IMR-90 (cell line): ENCODE results near the gene SMIM24. TPM values are rescaled to one million over a fixed set of nuclear protein-coding genes. Genes with fewer than 3 reads are reported as not detected.

ENCODE experiments used
- ATAC-seq: fragments of 200-7000 bp; cut with Tn5 transposase; 2 replicates; pipeline ENCODE4 v1.9.1; 2020; ENCODE audit warnings: low read depth, mild to moderate bottlenecking, moderate library complexity
- BruUV-seq: library from RNA; stranded (reverse); fragments of 400-500 nt; replicated peaks from 2 replicates; lab custom pipeline; 2021; lab: Mats Ljungman, UMichigan
- CTCF ChIA-PET: fragments of 300-600 bp; formaldehyde crosslinking; extraction: SDS; loops from one replicate; lab custom pipeline; 2021; ENCODE audit warnings: antibody characterized with exemption; lab: Yijun Ruan, JAX
- POLR2A ChIA-PET: fragments of 300-600 bp; sonication (Branson Sonifier 250); formaldehyde crosslinking; loops from one replicate; lab custom pipeline; 2022; ENCODE audit warnings: antibody characterized with exemption; ENCODE audit not compliant: unreplicated experiment; lab: Charles Lee
- DNase-seq: peaks from one replicate; pipeline ENCODE4 v3.0.0; 2013
- H2AFZ ChIP-seq: replicated peaks from 2 replicates; pipeline ENCODE3; 2013; ENCODE audit warnings: low read length, mild to moderate bottlenecking; ENCODE audit not compliant: poor library complexity
- H2AK5ac ChIP-seq: 2 replicates; pipeline ENCODE4 v1.6.1; 2013; ENCODE audit warnings: low read depth, low read length, inconsistent platforms
- H2AK9ac ChIP-seq: replicated peaks from 2 replicates; pipeline ENCODE3; 2013; ENCODE audit warnings: mild to moderate bottlenecking, low read depth, low read length, moderate library complexity; ENCODE audit not compliant: poor library complexity
- H2BK120ac ChIP-seq: 2 replicates; pipeline ENCODE4 v1.6.1; 2013; ENCODE audit warnings: low read depth, low read length, inconsistent platforms
- H2BK15ac ChIP-seq: 3 replicates; pipeline ENCODE4 v1.6.1; 2013; ENCODE audit warnings: low read depth, low read length, inconsistent platforms
- H2BK20ac ChIP-seq: 2 replicates; pipeline ENCODE4 v1.6.1; 2013; ENCODE audit warnings: low read depth, mild to moderate bottlenecking, inconsistent platforms, low read length, moderate library complexity
- H2BK5ac ChIP-seq: 2 replicates; pipeline ENCODE4 v1.6.1; 2013; ENCODE audit warnings: mild to moderate bottlenecking, low read depth, low read length, inconsistent platforms; ENCODE audit not compliant: poor library complexity, severe bottlenecking
- H3K14ac ChIP-seq: replicated peaks from 2 replicates; pipeline ENCODE4 v1.6.1; 2013; ENCODE audit warnings: low read depth, low read length, inconsistent platforms
- H3K18ac ChIP-seq: 2 replicates; pipeline ENCODE4 v1.6.1; 2013; ENCODE audit warnings: low read depth, low read length, control low read depth
- H3K23ac ChIP-seq: 2 replicates; pipeline ENCODE4 v1.6.1; 2013; ENCODE audit warnings: low read depth, low read length, inconsistent platforms
- H3K27ac ChIP-seq: 2 replicates; pipeline ENCODE4 v1.5.1; 2013; ENCODE audit warnings: mild to moderate bottlenecking, control low read depth, low read length; ENCODE audit not compliant: insufficient read depth
- H3K27me3 ChIP-seq: 2 replicates; pipeline ENCODE4 v1.6.1; 2013; ENCODE audit warnings: low read length; ENCODE audit not compliant: control insufficient read depth, insufficient read depth
- H3K36me3 ChIP-seq: 2 replicates; pipeline ENCODE4 v1.6.1; 2013; ENCODE audit warnings: low read length, mixed read lengths; ENCODE audit not compliant: control insufficient read depth, insufficient read depth
- H3K4ac ChIP-seq: 2 replicates; pipeline ENCODE4 v1.6.1; 2013; ENCODE audit warnings: low read depth, low read length, inconsistent platforms
- H3K4me1 ChIP-seq: 2 replicates; pipeline ENCODE4 v1.6.1; 2013; ENCODE audit warnings: low read length, mixed read lengths; ENCODE audit not compliant: control insufficient read depth, insufficient read depth
- H3K4me2 ChIP-seq: 2 replicates; pipeline ENCODE4 v1.6.1; 2013; ENCODE audit warnings: low read depth, mild to moderate bottlenecking, control low read depth, low read length, moderate library complexity
- H3K4me3 ChIP-seq: 2 replicates; pipeline ENCODE4 v1.5.1; 2013; ENCODE audit warnings: low read depth, mild to moderate bottlenecking, control low read depth, low read length, moderate library complexity; ENCODE audit not compliant: insufficient read depth
- H3K56ac ChIP-seq: 2 replicates; pipeline ENCODE4 v1.6.1; 2013; ENCODE audit warnings: low read length, inconsistent platforms; ENCODE audit not compliant: insufficient read depth; ENCODE audit errors: extremely low read depth
- H3K79me1 ChIP-seq, 2 experiments: 2 replicates each; pipeline ENCODE4 v1.6.1; 2013; ENCODE audit warnings: low read length in 2 of 2, inconsistent platforms in 1 of 2, low read depth in 1 of 2
- H3K9ac ChIP-seq: 2 replicates; pipeline ENCODE4 v1.6.1; 2013; ENCODE audit warnings: low read depth, low read length, control low read depth
- H3K9me1 ChIP-seq: 2 replicates; pipeline ENCODE4 v1.6.1; 2013; ENCODE audit warnings: low read length, inconsistent platforms; ENCODE audit not compliant: insufficient read depth
- H3K9me3 ChIP-seq: 2 replicates; pipeline ENCODE4 v1.6.1; 2013; ENCODE audit warnings: low read length; ENCODE audit not compliant: control insufficient read depth, insufficient read depth
- H4K20me1 ChIP-seq: 2 replicates; pipeline ENCODE4 v1.6.1; 2013; ENCODE audit warnings: low read length, inconsistent platforms; ENCODE audit not compliant: insufficient read depth
- H4K5ac ChIP-seq: 2 replicates; pipeline ENCODE4 v1.6.1; 2013; ENCODE audit warnings: mild to moderate bottlenecking, low read depth, low read length, control low read depth
- H4K8ac ChIP-seq, 2 experiments: 2 replicates each; pipeline ENCODE4 v1.6.1; 2013; ENCODE audit warnings: low read depth in 2 of 2, low read length in 2 of 2, control low read depth in 1 of 2, inconsistent platforms in 1 of 2
- H4K91ac ChIP-seq: 2 replicates; pipeline ENCODE4 v1.6.1; 2013; ENCODE audit warnings: low read depth, low read length, inconsistent platforms; ENCODE audit not compliant: insufficient read depth
- BHLHE40 ChIP-seq: fragments of 150-350 bp; IDR thresholded peaks from 2 replicates; pipeline ENCODE4 v1.6.1; 2016; ENCODE audit warnings: mild to moderate bottlenecking, low read depth, low read length
- CEBPB ChIP-seq: IDR thresholded peaks from 2 replicates; pipeline ENCODE4 v1.6.1; 2012; ENCODE audit warnings: low read depth, low read length, improper control_type of control experiment
- CHD1 ChIP-seq: IDR thresholded peaks from 2 replicates; pipeline ENCODE4 v1.6.1; 2012; ENCODE audit warnings: low read depth, low read length, improper control_type of control experiment
- CTCF ChIP-seq: conservative IDR thresholded peaks from 2 replicates; pipeline ENCODE4 v1.5.1; 2012; ENCODE audit warnings: mild to moderate bottlenecking, low read depth, low read length, improper control_type of control experiment
- ELK1 ChIP-seq: fragments of 150-350 bp; IDR thresholded peaks from 2 replicates; pipeline ENCODE4 v1.6.1; 2016; ENCODE audit warnings: low read depth, mild to moderate bottlenecking, low read length, moderate library complexity, borderline replicate concordance
- FOS ChIP-seq: fragments of 150-350 bp; IDR thresholded peaks from 2 replicates; pipeline ENCODE4 v1.6.1; 2016; ENCODE audit warnings: low read depth, low read length
- MAFK ChIP-seq: IDR thresholded peaks from 2 replicates; pipeline ENCODE4 v1.6.1; 2012; ENCODE audit warnings: low read depth, low read length, improper control_type of control experiment
- MAZ ChIP-seq: IDR thresholded peaks from 2 replicates; pipeline ENCODE4 v1.6.1; 2012; ENCODE audit warnings: low read depth, mild to moderate bottlenecking, low read length, improper control_type of control experiment, moderate library complexity, borderline replicate concordance
- MXI1 ChIP-seq: IDR thresholded peaks from 2 replicates; pipeline ENCODE4 v1.6.1; 2012; ENCODE audit warnings: low read depth, mild to moderate bottlenecking, low read length, moderate library complexity, borderline replicate concordance
- NFE2L2 ChIP-seq: fragments of 150-350 bp; IDR thresholded peaks from 2 replicates; pipeline ENCODE4 v1.6.1; 2016; ENCODE audit warnings: low read depth, mild to moderate bottlenecking, low read length
- POLR2A ChIP-seq: IDR thresholded peaks from 2 replicates; pipeline ENCODE4 v1.6.1; 2012; ENCODE audit warnings: mild to moderate bottlenecking, low read depth, low read length
- RAD21 ChIP-seq: IDR thresholded peaks from 2 replicates; pipeline ENCODE4 v1.6.1; 2012; ENCODE audit warnings: low read length, improper control_type of control experiment
- RCOR1 ChIP-seq: IDR thresholded peaks from 2 replicates; pipeline ENCODE4 v1.6.1; 2012; ENCODE audit warnings: mild to moderate bottlenecking, low read length, improper control_type of control experiment; ENCODE audit not compliant: insufficient replicate concordance
- RFX5 ChIP-seq: IDR thresholded peaks from 2 replicates; pipeline ENCODE4 v1.8.0; 2012; ENCODE audit warnings: low read depth, mild to moderate bottlenecking, low read length, moderate library complexity
- SMC3 ChIP-seq: fragments of 150-350 bp; IDR thresholded peaks from 2 replicates; pipeline ENCODE4 v1.6.1; 2016; ENCODE audit warnings: low read depth, mild to moderate bottlenecking, antibody characterized with exemption, low read length, moderate library complexity
- USF2 ChIP-seq: fragments of 150-350 bp; IDR thresholded peaks from 2 replicates; pipeline ENCODE4 v1.6.1; 2017; ENCODE audit warnings: mild to moderate bottlenecking, antibody characterized with exemption, low read length, low read depth
- whole genome bisulfite sequencing, 2 experiments: methylation state at CpG; one replicate each; pipeline versions ENCODE4 v1.1.5 to v1.1.7; 2013; ENCODE audit warnings: missing lambda C conversion rate in 2 of 2; ENCODE audit not compliant: insufficient read length in 1 of 2; ENCODE audit errors: extremely low coverage in 2 of 2; 5-methylcytosine and 5-hydroxymethylcytosine counted together
- dilution Hi-C: fragments of 300-500 bp; cut with HindIII; formaldehyde crosslinking; loops from one replicate; pipeline ENCODE4 v1.14.3; 2018; ENCODE audit warnings: low sequenced_read_pairs; ENCODE audit not compliant: unreplicated experiment
- in situ Hi-C: fragments of 300-500 bp; cut with MboI; formaldehyde crosslinking; loops from 3 replicates; pipeline ENCODE4 v1.14.3; 2019; ENCODE audit warnings: low sequenced_read_pairs, inconsistent platforms, mixed read lengths
- intact Hi-C: fragments of 100-400 bp; cut with micrococcal nuclease; formaldehyde crosslinking; loops from 2 replicates; pipeline ENCODE4 v1.10.0; 2022
- polyA plus RNA-seq, 3 experiments: library from polyadenylated mRNA; depleted of rRNA; stranded (reverse); fragments of >200 nt; gene quantifications; 2 replicates each; pipeline ENCODE4 v1.2.3, GENCODE V29; 2012; ENCODE audit warnings: low replicate concordance in 1 of 3
- total RNA-seq: library from RNA; depleted of rRNA; stranded (reverse); fragments of >200 nt; gene quantifications from 2 replicates; pipeline ENCODE4 v1.2.3, GENCODE V29; 2012

SMIM24 gene
- total and polyA plus RNA-seq, 2 of the 4 experiments (the other 2 are of a cell fraction), result not detected

- Histone ChIP-seq H4K8ac (no peak overlapping the region), H2AK5ac (no peak overlapping the region), H3K4me1 (peaks cover 28% of the 10 kb centered on the region), H2BK20ac (no peak overlapping the region), H3K9me1 (peaks cover 20% of the 10 kb centered on the region), H2BK15ac (no peak overlapping the region), H3K27me3 (no peaks in the 10 kb centered on the region), H2BK120ac (no peak overlapping the region), H3K4ac (no peak overlapping the region), H3K79me1 (peaks cover 3 to 96% of the 10 kb centered on the region in 2 experiments; a peak in 3 of 4 replicates), H3K36me3 (peaks cover 13% of the 10 kb centered on the region), H3K14ac (no peak overlapping the region), H4K5ac (no peak overlapping the region), H3K23ac (no peak overlapping the region), H3K56ac (no peak overlapping the region), H3K27ac (no peak overlapping the region), H3K4me2 (no peak overlapping the region), H2AFZ (no peak overlapping the region), H2BK5ac (no peak overlapping the region), H3K9ac (no peak overlapping the region), H2AK9ac (peak overlapping the region; percentile 42), H3K9me3 (no peaks in the 10 kb centered on the region), H3K18ac (no peak overlapping the region), H4K91ac (no peak overlapping the region), H3K4me3 (no peak overlapping the region), H4K20me1 (peaks cover 95% of the 10 kb centered on the region)
- dilution Hi-C loops (no loop called here), in situ Hi-C loops (no loop called here), intact Hi-C loops (no loop called here)
- no peak for DNase-seq
- 93% methylated on average over 17 of the region's 26 CpGs; no CpG with 5 or more reads in 1 of the 2 experiments for WGBS, 2 experiments
- TF ChIP-seq BHLHE40, result no peak
- no peak for TF ChIP-seq USF2
- TF ChIP-seq MXI1, result no peak
- no peak for TF ChIP-seq MAFK
- no peak for TF ChIP-seq SMC3
- no peak for TF ChIP-seq NFE2L2
- no peak for TF ChIP-seq RCOR1
- TF ChIP-seq MAZ, result no peak
- TF ChIP-seq RAD21, result no peak
- TF ChIP-seq POLR2A, result no peak
- no peak for TF ChIP-seq CHD1
- no peak for TF ChIP-seq ELK1
- no peak for TF ChIP-seq RFX5
- TF ChIP-seq FOS, result no peak
- no peak for TF ChIP-seq CEBPB
- TF ChIP-seq CTCF, result no peak
- POLR2A ChIA-PET, result no interaction called here
- ATAC-seq, result no peak
- BruUV-seq, result no TSS peak
- CTCF ChIA-PET, result no interaction called here
Measured at GRCh38 chr19:3511506-3512251, 31.4 kb upstream of the SMIM24 start.
